IMR-90 (cell line): ENCODE results near the gene MAP3K13. TPM values are rescaled to one million over a fixed set of nuclear protein-coding genes. Genes with fewer than 3 reads are reported as not detected.

Source experiments
- ATAC-seq: fragments of 200-7000 bp; cut with Tn5 transposase; 2 replicates; pipeline ENCODE4 v1.9.1; 2020; ENCODE audit warnings: low read depth, mild to moderate bottlenecking, moderate library complexity
- BruUV-seq: library from RNA; stranded (reverse); fragments of 400-500 nt; replicated peaks from 2 replicates; lab custom pipeline; 2021; lab: Mats Ljungman, UMichigan
- CTCF ChIA-PET: fragments of 300-600 bp; formaldehyde crosslinking; extraction: SDS; loops from one replicate; lab custom pipeline; 2021; ENCODE audit warnings: antibody characterized with exemption; lab: Yijun Ruan, JAX
- POLR2A ChIA-PET: fragments of 300-600 bp; sonication (Branson Sonifier 250); formaldehyde crosslinking; loops from one replicate; lab custom pipeline; 2022; ENCODE audit warnings: antibody characterized with exemption; ENCODE audit not compliant: unreplicated experiment; lab: Charles Lee
- DNase-seq: peaks from one replicate; pipeline ENCODE4 v3.0.0; 2013
- H2AFZ ChIP-seq: replicated peaks from 2 replicates; pipeline ENCODE3; 2013; ENCODE audit warnings: low read length, mild to moderate bottlenecking; ENCODE audit not compliant: poor library complexity
- H2AK5ac ChIP-seq: 2 replicates; pipeline ENCODE4 v1.6.1; 2013; ENCODE audit warnings: low read depth, low read length, inconsistent platforms
- H2AK9ac ChIP-seq: replicated peaks from 2 replicates; pipeline ENCODE3; 2013; ENCODE audit warnings: mild to moderate bottlenecking, low read depth, low read length, moderate library complexity; ENCODE audit not compliant: poor library complexity
- H2BK120ac ChIP-seq: 2 replicates; pipeline ENCODE4 v1.6.1; 2013; ENCODE audit warnings: low read depth, low read length, inconsistent platforms
- H2BK15ac ChIP-seq: 3 replicates; pipeline ENCODE4 v1.6.1; 2013; ENCODE audit warnings: low read depth, low read length, inconsistent platforms
- H2BK20ac ChIP-seq: 2 replicates; pipeline ENCODE4 v1.6.1; 2013; ENCODE audit warnings: low read depth, mild to moderate bottlenecking, inconsistent platforms, low read length, moderate library complexity
- H2BK5ac ChIP-seq: 2 replicates; pipeline ENCODE4 v1.6.1; 2013; ENCODE audit warnings: mild to moderate bottlenecking, low read depth, low read length, inconsistent platforms; ENCODE audit not compliant: poor library complexity, severe bottlenecking
- H3K14ac ChIP-seq: replicated peaks from 2 replicates; pipeline ENCODE4 v1.6.1; 2013; ENCODE audit warnings: low read depth, low read length, inconsistent platforms
- H3K18ac ChIP-seq: 2 replicates; pipeline ENCODE4 v1.6.1; 2013; ENCODE audit warnings: low read depth, low read length, control low read depth
- H3K23ac ChIP-seq: 2 replicates; pipeline ENCODE4 v1.6.1; 2013; ENCODE audit warnings: low read depth, low read length, inconsistent platforms
- H3K27ac ChIP-seq: 2 replicates; pipeline ENCODE4 v1.5.1; 2013; ENCODE audit warnings: mild to moderate bottlenecking, control low read depth, low read length; ENCODE audit not compliant: insufficient read depth
- H3K27me3 ChIP-seq: 2 replicates; pipeline ENCODE4 v1.6.1; 2013; ENCODE audit warnings: low read length; ENCODE audit not compliant: control insufficient read depth, insufficient read depth
- H3K36me3 ChIP-seq: 2 replicates; pipeline ENCODE4 v1.6.1; 2013; ENCODE audit warnings: low read length, mixed read lengths; ENCODE audit not compliant: control insufficient read depth, insufficient read depth
- H3K4ac ChIP-seq: 2 replicates; pipeline ENCODE4 v1.6.1; 2013; ENCODE audit warnings: low read depth, low read length, inconsistent platforms
- H3K4me1 ChIP-seq: 2 replicates; pipeline ENCODE4 v1.6.1; 2013; ENCODE audit warnings: low read length, mixed read lengths; ENCODE audit not compliant: control insufficient read depth, insufficient read depth
- H3K4me2 ChIP-seq: 2 replicates; pipeline ENCODE4 v1.6.1; 2013; ENCODE audit warnings: low read depth, mild to moderate bottlenecking, control low read depth, low read length, moderate library complexity
- H3K4me3 ChIP-seq: 2 replicates; pipeline ENCODE4 v1.5.1; 2013; ENCODE audit warnings: low read depth, mild to moderate bottlenecking, control low read depth, low read length, moderate library complexity; ENCODE audit not compliant: insufficient read depth
- H3K56ac ChIP-seq: 2 replicates; pipeline ENCODE4 v1.6.1; 2013; ENCODE audit warnings: low read length, inconsistent platforms; ENCODE audit not compliant: insufficient read depth; ENCODE audit errors: extremely low read depth
- H3K79me1 ChIP-seq, 2 experiments: 2 replicates each; pipeline ENCODE4 v1.6.1; 2013; ENCODE audit warnings: low read length in 2 of 2, inconsistent platforms in 1 of 2, low read depth in 1 of 2
- H3K9ac ChIP-seq: 2 replicates; pipeline ENCODE4 v1.6.1; 2013; ENCODE audit warnings: low read depth, low read length, control low read depth
- H3K9me1 ChIP-seq: 2 replicates; pipeline ENCODE4 v1.6.1; 2013; ENCODE audit warnings: low read length, inconsistent platforms; ENCODE audit not compliant: insufficient read depth
- H3K9me3 ChIP-seq: 2 replicates; pipeline ENCODE4 v1.6.1; 2013; ENCODE audit warnings: low read length; ENCODE audit not compliant: control insufficient read depth, insufficient read depth
- H4K20me1 ChIP-seq: 2 replicates; pipeline ENCODE4 v1.6.1; 2013; ENCODE audit warnings: low read length, inconsistent platforms; ENCODE audit not compliant: insufficient read depth
- H4K5ac ChIP-seq: 2 replicates; pipeline ENCODE4 v1.6.1; 2013; ENCODE audit warnings: mild to moderate bottlenecking, low read depth, low read length, control low read depth
- H4K8ac ChIP-seq, 2 experiments: 2 replicates each; pipeline ENCODE4 v1.6.1; 2013; ENCODE audit warnings: low read depth in 2 of 2, low read length in 2 of 2, control low read depth in 1 of 2, inconsistent platforms in 1 of 2
- H4K91ac ChIP-seq: 2 replicates; pipeline ENCODE4 v1.6.1; 2013; ENCODE audit warnings: low read depth, low read length, inconsistent platforms; ENCODE audit not compliant: insufficient read depth
- BHLHE40 ChIP-seq: fragments of 150-350 bp; IDR thresholded peaks from 2 replicates; pipeline ENCODE4 v1.6.1; 2016; ENCODE audit warnings: mild to moderate bottlenecking, low read depth, low read length
- CHD1 ChIP-seq: IDR thresholded peaks from 2 replicates; pipeline ENCODE4 v1.6.1; 2012; ENCODE audit warnings: low read depth, low read length, improper control_type of control experiment
- FOS ChIP-seq: fragments of 150-350 bp; IDR thresholded peaks from 2 replicates; pipeline ENCODE4 v1.6.1; 2016; ENCODE audit warnings: low read depth, low read length
- MAZ ChIP-seq: IDR thresholded peaks from 2 replicates; pipeline ENCODE4 v1.6.1; 2012; ENCODE audit warnings: low read depth, mild to moderate bottlenecking, low read length, improper control_type of control experiment, moderate library complexity, borderline replicate concordance
- MXI1 ChIP-seq: IDR thresholded peaks from 2 replicates; pipeline ENCODE4 v1.6.1; 2012; ENCODE audit warnings: low read depth, mild to moderate bottlenecking, low read length, moderate library complexity, borderline replicate concordance
- NFE2L2 ChIP-seq: fragments of 150-350 bp; IDR thresholded peaks from 2 replicates; pipeline ENCODE4 v1.6.1; 2016; ENCODE audit warnings: low read depth, mild to moderate bottlenecking, low read length
- RAD21 ChIP-seq: IDR thresholded peaks from 2 replicates; pipeline ENCODE4 v1.6.1; 2012; ENCODE audit warnings: low read length, improper control_type of control experiment
- RCOR1 ChIP-seq: IDR thresholded peaks from 2 replicates; pipeline ENCODE4 v1.6.1; 2012; ENCODE audit warnings: mild to moderate bottlenecking, low read length, improper control_type of control experiment; ENCODE audit not compliant: insufficient replicate concordance
- RFX5 ChIP-seq: IDR thresholded peaks from 2 replicates; pipeline ENCODE4 v1.8.0; 2012; ENCODE audit warnings: low read depth, mild to moderate bottlenecking, low read length, moderate library complexity
- SMC3 ChIP-seq: fragments of 150-350 bp; IDR thresholded peaks from 2 replicates; pipeline ENCODE4 v1.6.1; 2016; ENCODE audit warnings: low read depth, mild to moderate bottlenecking, antibody characterized with exemption, low read length, moderate library complexity
- WGBS, 2 experiments: methylation state at CpG; one replicate each; pipeline versions ENCODE4 v1.1.5 to v1.1.7; 2013; ENCODE audit warnings: missing lambda C conversion rate in 2 of 2; ENCODE audit not compliant: insufficient read length in 1 of 2; ENCODE audit errors: extremely low coverage in 2 of 2; 5-methylcytosine and 5-hydroxymethylcytosine counted together
- dilution Hi-C: fragments of 300-500 bp; cut with HindIII; formaldehyde crosslinking; loops from one replicate; pipeline ENCODE4 v1.14.3; 2018; ENCODE audit warnings: low sequenced_read_pairs; ENCODE audit not compliant: unreplicated experiment
- in situ Hi-C: fragments of 300-500 bp; cut with MboI; formaldehyde crosslinking; loops from 3 replicates; pipeline ENCODE4 v1.14.3; 2019; ENCODE audit warnings: low sequenced_read_pairs, inconsistent platforms, mixed read lengths
- intact Hi-C: fragments of 100-400 bp; cut with micrococcal nuclease; formaldehyde crosslinking; loops from 2 replicates; pipeline ENCODE4 v1.10.0; 2022
- polyA plus RNA-seq, 3 experiments: library from polyadenylated mRNA; depleted of rRNA; stranded (reverse); fragments of >200 nt; gene quantifications; 2 replicates each; pipeline ENCODE4 v1.2.3, GENCODE V29; 2012; ENCODE audit warnings: low replicate concordance in 1 of 3
- total RNA-seq: library from RNA; depleted of rRNA; stranded (reverse); fragments of >200 nt; gene quantifications from 2 replicates; pipeline ENCODE4 v1.2.3, GENCODE V29; 2012
- TF ChIP-seq, protein P1 (sequence below): fragments of 150-350 bp; IDR thresholded peaks from 2 replicates; pipeline ENCODE4 v1.6.1; 2016; ENCODE audit warnings: low read depth, mild to moderate bottlenecking, low read length, moderate library complexity, borderline replicate concordance

MAP3K13 gene
- total and polyA plus RNA-seq, 2 of the 4 experiments (the other 2 are of a cell fraction): 9.9 to 17.6 TPM

DNA sequence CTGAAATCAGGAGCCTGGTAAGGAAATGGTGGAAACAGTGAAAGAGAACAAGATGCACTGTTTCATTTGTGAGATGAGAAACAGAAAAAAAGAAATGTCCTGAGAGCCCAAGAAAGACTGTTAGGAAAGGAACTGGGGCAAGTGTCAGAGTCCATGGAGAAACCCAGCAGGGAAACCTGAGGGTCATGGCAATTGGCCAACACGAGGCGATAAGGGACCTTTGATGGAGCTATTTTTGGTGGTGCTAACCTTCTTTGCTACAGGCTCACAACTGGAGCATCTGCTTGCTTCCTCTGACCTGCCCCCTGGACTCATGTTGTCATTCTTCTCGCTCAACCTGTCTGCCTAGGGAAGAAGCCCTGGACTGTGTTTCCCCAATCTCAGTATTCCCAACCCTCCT lies 140.1 kb downstream of the MAP3K13 start (continued):
- TF ChIP-seq MXI1: no peak
- TF ChIP-seq FOS: no peak
- no peak for TF ChIP-seq RFX5
- TF ChIP-seq BHLHE40: no peak

DNA sequence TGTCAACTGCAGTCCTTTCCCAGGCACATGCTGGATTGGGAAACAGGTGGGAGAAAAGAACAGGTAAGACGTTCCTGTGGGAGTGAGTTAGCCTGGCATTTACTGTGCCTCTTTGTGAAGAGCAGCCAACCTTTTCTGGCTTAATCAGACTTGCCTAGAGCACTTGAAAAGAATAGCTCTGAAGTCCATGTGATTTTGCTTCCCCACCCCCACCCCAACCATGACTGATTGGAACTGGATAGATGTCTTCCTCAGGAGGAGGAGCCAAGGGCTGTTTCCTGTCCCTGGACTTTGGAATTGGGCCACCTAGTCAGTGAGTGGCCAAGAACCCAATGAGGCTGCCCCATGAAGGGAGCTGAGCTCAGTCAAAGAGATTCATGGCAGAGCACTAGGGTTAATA lies 140.6 kb downstream of the MAP3K13 start:
- ChIA-PET CTCF (no interaction called here), POLR2A (no interaction called here)
- H3K18ac ChIP-seq: no peak overlapping the region
- in situ Hi-C loops (no loop called here), intact Hi-C loops (no loop called here), dilution Hi-C loops (no loop called here)
- ATAC-seq (no peak), DNase-seq (no peak)
- H2BK120ac ChIP-seq: no peak overlapping the region
- no peaks in the 10 kb centered on the region for H3K9me3 ChIP-seq
- H4K5ac ChIP-seq: no peak overlapping the region
- no TSS peak for BruUV-seq
- no peaks in the 10 kb centered on the region for H3K9me1 ChIP-seq
- H3K4ac ChIP-seq: no peak overlapping the region
- H3K27ac ChIP-seq: no peak overlapping the region
- H2BK5ac ChIP-seq: no peak overlapping the region
- H3K23ac ChIP-seq: no peak overlapping the region
- no peak overlapping the region for H2BK15ac ChIP-seq
- no peaks in the 10 kb centered on the region for H3K79me1 ChIP-seq
- H2AFZ ChIP-seq: no peak overlapping the region
- peaks cover 19% of the 10 kb centered on the region for H3K27me3 ChIP-seq
- no CpG with 5 or more reads among the region's 1 CpG for WGBS, 2 experiments
- no peak overlapping the region for H3K4me3 ChIP-seq
- H3K4me1 ChIP-seq: no peaks in the 10 kb centered on the region
- no peak overlapping the region for H2AK5ac ChIP-seq
- H3K56ac ChIP-seq: no peak overlapping the region
- H3K4me2 ChIP-seq: no peak overlapping the region
- H4K91ac ChIP-seq: no peak overlapping the region
- peak overlapping the region; percentile 35 for H2AK9ac ChIP-seq
- H4K8ac ChIP-seq: no peak overlapping the region
- TF ChIP-seq FOS (no peak), MAZ (no peak), CHD1 (no peak), RAD21 (no peak), BHLHE40 (no peak), MXI1 (no peak), SMC3 (no peak), NFE2L2 (no peak), RCOR1 (no peak)
- TF ChIP-seq, protein P1, sequence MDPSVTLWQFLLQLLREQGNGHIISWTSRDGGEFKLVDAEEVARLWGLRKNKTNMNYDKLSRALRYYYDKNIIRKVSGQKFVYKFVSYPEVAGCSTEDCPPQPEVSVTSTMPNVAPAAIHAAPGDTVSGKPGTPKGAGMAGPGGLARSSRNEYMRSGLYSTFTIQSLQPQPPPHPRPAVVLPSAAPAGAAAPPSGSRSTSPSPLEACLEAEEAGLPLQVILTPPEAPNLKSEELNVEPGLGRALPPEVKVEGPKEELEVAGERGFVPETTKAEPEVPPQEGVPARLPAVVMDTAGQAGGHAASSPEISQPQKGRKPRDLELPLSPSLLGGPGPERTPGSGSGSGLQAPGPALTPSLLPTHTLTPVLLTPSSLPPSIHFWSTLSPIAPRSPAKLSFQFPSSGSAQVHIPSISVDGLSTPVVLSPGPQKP: no peak
- no peak overlapping the region for H3K9ac ChIP-seq
- no peaks in the 10 kb centered on the region for H3K36me3 ChIP-seq
- H2BK20ac ChIP-seq: no peak overlapping the region
- no peaks in the 10 kb centered on the region for H4K20me1 ChIP-seq
- H3K14ac ChIP-seq: no peak overlapping the region
